Measurements from ENCODE around the gene CRELD2.
A peak's percentile ranks its signal among the peaks of the same experiment; 100 is the strongest.

Gene CRELD2

GRCh38 chr22:49948116-49948957, 29.9 kb downstream of the CRELD2 start:
- no peak for DNase-seq

- DNase-seq, result no peak
Measured at GRCh38 chr22:49948958-49949913, 30.8 kb downstream of the CRELD2 start.

GRCh38 chr22:49949914-49950292, 31.5 kb downstream of the CRELD2 start:
- no peak for DNase-seq

- no peak for DNase-seq
Measured at GRCh38 chr22:49950396-49950994, 32.1 kb downstream of the CRELD2 start.

- DNase-seq, result peak; percentile 83
Measured at GRCh38 chr22:49951000-49951677, 32.7 kb downstream of the CRELD2 start.

- no peak for DNase-seq
Measured at GRCh38 chr22:49951678-49951985, 33.2 kb downstream of the CRELD2 start.

GRCh38 chr22:49951986-49952896, 33.8 kb downstream of the CRELD2 start:
- peak; percentile 67 for DNase-seq

- no peak for DNase-seq
Measured at GRCh38 chr22:49953027-49953679, 34.7 kb downstream of the CRELD2 start.

- no peak for DNase-seq
Measured at GRCh38 chr22:49953680-49954344, 35.4 kb downstream of the CRELD2 start.

GRCh38 chr22:49954354-49954753, 35.9 kb downstream of the CRELD2 start:
- no peak for DNase-seq

GRCh38 chr22:49954991-49955580, 36.7 kb downstream of the CRELD2 start:
- DNase-seq, result no peak

- DNase-seq, result no peak
Measured at GRCh38 chr22:49955581-49956417, 37.4 kb downstream of the CRELD2 start.

GRCh38 chr22:49956418-49956770, 38.0 kb downstream of the CRELD2 start:
- no peak for DNase-seq

- no peak for DNase-seq
Measured at GRCh38 chr22:49956914-49957825, 38.7 kb downstream of the CRELD2 start.

- DNase-seq, result no peak
Measured at GRCh38 chr22:49957826-49958365, 39.5 kb downstream of the CRELD2 start.

- DNase-seq, result no peak
Measured at GRCh38 chr22:49958366-49958921, 40.0 kb downstream of the CRELD2 start.

GRCh38 chr22:49958931-49959781, 40.7 kb downstream of the CRELD2 start:
- DNase-seq, result no peak

Data from eye (tissue), 1 donor.